ENCODE results near the gene CFB.
"Not testable (repeated sequence)": the region's sequence is repeated elsewhere in the genome, so short reads cannot be mapped to it uniquely, and the experiment has no call there.

Gene CFB

GRCh38 chr6:31901415-31901952, 44.4 kb upstream of the CFB start:
- Histone ChIP-seq H3K4me3 (ENCODE audit: insufficient read depth, low read depth, low read length) (peak overlapping the region; percentile 68), H3K27ac (ENCODE audit: insufficient read depth, low read depth, low read length, poor library complexity, severe bottlenecking) (no peak overlapping the region), H3K9me3 (ENCODE audit: control insufficient read depth, low read length) (no peaks in the 10 kb centered on the region), H3K27me3 (ENCODE audit: control insufficient read depth, insufficient read depth, low read length, poor library complexity, severe bottlenecking) (no peaks in the 10 kb centered on the region), H3K4me1 (ENCODE audit: control insufficient read depth, insufficient read depth, low read length) (peaks cover 16% of the 10 kb centered on the region), H3K36me3 (ENCODE audit: control insufficient read depth, insufficient read depth, low read length) (no peaks in the 10 kb centered on the region)
- WGBS, 2 experiments, result 2 to 3% methylated on average over 44 to 45 of the region's 45 CpGs

DNA sequence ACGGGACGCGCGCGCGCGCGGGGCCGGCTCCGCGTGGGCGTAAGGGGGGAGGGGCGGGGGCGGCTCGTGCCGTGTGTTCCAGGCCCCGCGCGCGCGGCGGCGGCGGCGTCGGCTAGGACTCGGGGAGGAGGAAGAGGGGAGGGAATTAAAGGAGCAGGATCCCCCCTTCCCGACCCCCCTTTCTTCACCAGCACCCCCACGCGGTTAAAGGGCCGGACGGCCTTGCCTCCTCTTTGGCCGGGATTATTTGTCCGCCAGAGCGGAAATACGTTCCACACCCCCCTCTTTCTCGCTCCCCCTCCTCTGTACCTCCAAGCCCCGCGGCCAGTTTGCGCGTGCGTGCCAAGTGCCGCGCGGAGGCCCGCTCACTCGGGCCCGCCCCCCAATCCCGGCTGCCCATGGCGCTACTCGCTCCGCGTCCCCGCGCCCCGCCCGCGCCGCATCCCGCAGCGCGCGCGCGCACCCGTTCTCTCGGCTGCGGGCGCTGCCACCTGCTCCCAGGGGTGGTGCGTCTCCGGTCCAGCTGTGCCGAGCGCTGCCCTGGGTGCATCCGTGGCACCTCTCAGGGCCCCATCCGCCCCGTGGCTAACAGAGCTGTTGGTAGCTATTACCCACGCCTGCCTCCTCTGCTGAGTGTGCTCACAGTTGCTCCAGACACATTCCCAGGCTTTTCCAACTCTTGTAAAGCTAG, 43.8 kb upstream of the CFB start, which contains the start of gene ZBTB12:
ZBTB12 (minus strand) TSS at position 134 of the 691 bp plus-strand sequence. CDS start 781 bp downstream, outside the sequence.
- 0% methylated on average over 76 to 77 of the region's 77 CpGs for WGBS, 2 experiments
- H3K36me3 ChIP-seq (ENCODE audit: control insufficient read depth, insufficient read depth, low read length), result no peaks in the 10 kb centered on the region
- H3K4me1 ChIP-seq (ENCODE audit: control insufficient read depth, insufficient read depth, low read length), result peaks cover 15% of the 10 kb centered on the region
- H3K4me3 ChIP-seq (ENCODE audit: insufficient read depth, low read depth, low read length), result peak within 1 kb of the TSS; percentile 68
- H3K27ac ChIP-seq (ENCODE audit: insufficient read depth, low read depth, low read length, poor library complexity, severe bottlenecking), result peak within 1 kb of the TSS; percentile 31
- H3K9me3 ChIP-seq (ENCODE audit: control insufficient read depth, low read length), result no peaks in the 10 kb centered on the region
- H3K27me3 ChIP-seq (ENCODE audit: control insufficient read depth, insufficient read depth, low read length, poor library complexity, severe bottlenecking), result no peaks in the 10 kb centered on the region

DNA sequence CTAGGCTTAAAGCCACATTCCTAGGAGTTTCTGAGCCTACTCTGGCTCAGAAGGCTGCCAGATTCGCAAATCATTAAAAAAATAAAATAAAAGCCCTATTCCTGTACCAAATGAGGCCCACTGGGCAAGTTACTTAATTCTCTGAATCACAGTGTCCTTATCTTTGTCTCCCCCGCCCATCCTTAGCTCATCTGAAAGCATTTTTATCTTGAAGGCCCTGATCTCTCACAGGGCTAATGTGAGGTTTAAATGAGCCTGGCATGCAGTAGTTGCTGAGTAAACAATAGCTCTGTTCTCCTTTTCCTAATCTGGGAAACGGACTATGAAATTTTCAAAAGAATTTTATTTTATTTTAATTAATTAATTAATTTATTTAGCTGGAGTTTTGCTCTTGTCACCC, 41.9 kb upstream of the CFB start:
- WGBS, 2 experiments, result 94 to 96% methylated on average over 2 of the region's 3 CpGs
- Histone ChIP-seq H3K4me1 (ENCODE audit: control insufficient read depth, insufficient read depth, low read length) (peaks cover 9% of the 10 kb centered on the region), H3K27me3 (ENCODE audit: control insufficient read depth, insufficient read depth, low read length, poor library complexity, severe bottlenecking) (no peaks in the 10 kb centered on the region), H3K9me3 (ENCODE audit: control insufficient read depth, low read length) (no peaks in the 10 kb centered on the region), H3K36me3 (ENCODE audit: control insufficient read depth, insufficient read depth, low read length) (no peaks in the 10 kb centered on the region), H3K27ac (ENCODE audit: insufficient read depth, low read depth, low read length, poor library complexity, severe bottlenecking) (no peak overlapping the region), H3K4me3 (ENCODE audit: insufficient read depth, low read depth, low read length) (no peak overlapping the region)

DNA sequence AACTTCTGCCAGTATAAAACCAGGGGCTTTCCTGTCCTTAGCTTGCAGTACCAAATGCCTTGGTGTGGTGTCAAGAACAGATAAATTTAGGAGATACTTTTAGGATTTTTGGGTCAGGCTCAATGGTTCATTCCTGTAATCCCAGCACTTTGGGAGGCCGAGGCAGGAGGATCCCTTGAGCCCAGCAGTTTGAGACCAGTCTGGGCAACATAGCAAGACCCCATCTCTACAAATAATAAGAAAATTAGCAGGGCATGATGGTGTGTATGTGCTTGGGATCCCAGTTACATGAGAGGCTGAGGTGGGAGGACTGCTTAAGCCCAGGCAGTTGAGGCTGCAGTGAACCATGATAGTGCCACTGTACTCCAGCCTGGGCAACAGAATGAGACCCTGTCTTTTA, 40.9 kb upstream of the CFB start:
- Histone ChIP-seq H3K4me1 (ENCODE audit: control insufficient read depth, insufficient read depth, low read length) (peaks cover 9% of the 10 kb centered on the region), H3K36me3 (ENCODE audit: control insufficient read depth, insufficient read depth, low read length) (no peaks in the 10 kb centered on the region), H3K4me3 (ENCODE audit: insufficient read depth, low read depth, low read length) (no peak overlapping the region), H3K27me3 (ENCODE audit: control insufficient read depth, insufficient read depth, low read length, poor library complexity, severe bottlenecking) (no peaks in the 10 kb centered on the region), H3K9me3 (ENCODE audit: control insufficient read depth, low read length) (no peaks in the 10 kb centered on the region), H3K27ac (ENCODE audit: insufficient read depth, low read depth, low read length, poor library complexity, severe bottlenecking) (no peak overlapping the region)
- 86 to 93% methylated on average over 1 of the region's 1 CpG for WGBS, 2 experiments

DNA sequence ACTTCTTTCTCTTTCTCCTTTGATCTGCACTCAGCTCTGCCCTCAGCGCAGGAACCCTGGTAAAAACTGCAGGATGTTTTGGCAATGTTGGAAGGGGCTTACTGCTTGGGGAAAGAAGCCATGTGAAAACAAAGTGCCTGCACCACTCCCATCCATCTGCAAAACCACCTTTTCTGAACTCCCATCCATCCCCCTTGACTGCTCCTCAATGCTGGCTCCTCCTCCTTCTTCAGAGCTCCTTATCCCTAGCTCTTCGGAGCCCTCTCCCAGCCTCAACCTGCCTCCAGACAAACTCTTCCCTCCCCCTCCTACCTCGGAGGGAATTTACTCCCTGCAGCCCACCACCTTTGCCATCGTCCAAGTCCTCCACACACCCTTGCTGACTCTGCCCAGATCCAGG, 39.8 kb upstream of the CFB start:
- no peaks in the 10 kb centered on the region for H3K9me3 ChIP-seq (ENCODE audit: control insufficient read depth, low read length)
- H3K4me3 ChIP-seq (ENCODE audit: insufficient read depth, low read depth, low read length), result no peak overlapping the region
- WGBS, 2 experiments, result 16 to 28% methylated on average over 4 of the region's 4 CpGs
- H3K4me1 ChIP-seq (ENCODE audit: control insufficient read depth, insufficient read depth, low read length), result peaks cover 1% of the 10 kb centered on the region
- H3K27me3 ChIP-seq (ENCODE audit: control insufficient read depth, insufficient read depth, low read length, poor library complexity, severe bottlenecking), result no peaks in the 10 kb centered on the region
- no peak overlapping the region for H3K27ac ChIP-seq (ENCODE audit: insufficient read depth, low read depth, low read length, poor library complexity, severe bottlenecking)
- H3K36me3 ChIP-seq (ENCODE audit: control insufficient read depth, insufficient read depth, low read length), result no peaks in the 10 kb centered on the region

DNA sequence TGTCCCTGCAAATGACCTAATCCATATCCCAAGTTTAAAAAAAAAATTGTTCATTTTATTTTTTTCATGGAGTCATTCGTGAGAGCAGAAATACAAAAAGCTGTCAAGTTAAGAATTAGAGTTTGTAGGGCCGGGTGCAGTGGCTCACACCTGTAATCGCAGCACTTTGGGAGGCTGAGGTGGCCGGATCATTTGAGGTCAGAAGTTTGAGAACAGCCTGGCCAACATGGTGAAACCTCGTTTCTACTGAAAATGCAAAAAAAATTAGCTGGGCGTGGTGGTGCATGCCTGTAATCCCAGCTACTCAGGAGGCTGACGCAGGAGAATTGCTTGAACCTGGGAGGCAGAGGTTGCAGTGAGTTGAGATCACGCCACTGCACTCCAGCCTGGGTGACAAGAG, 39.2 kb upstream of the CFB start:
- H3K36me3 ChIP-seq (ENCODE audit: control insufficient read depth, insufficient read depth, low read length); H3K4me3 ChIP-seq (ENCODE audit: insufficient read depth, low read depth, low read length); H3K9me3 ChIP-seq (ENCODE audit: control insufficient read depth, low read length); H3K27ac ChIP-seq (ENCODE audit: insufficient read depth, low read depth, low read length, poor library complexity, severe bottlenecking); H3K4me1 ChIP-seq (ENCODE audit: control insufficient read depth, insufficient read depth, low read length); H3K27me3 ChIP-seq (ENCODE audit: control insufficient read depth, insufficient read depth, low read length, poor library complexity, severe bottlenecking): not testable (repeated sequence)
- WGBS, 2 experiments, result 88 to 89% methylated on average over 7 to 8 of the region's 8 CpGs

DNA sequence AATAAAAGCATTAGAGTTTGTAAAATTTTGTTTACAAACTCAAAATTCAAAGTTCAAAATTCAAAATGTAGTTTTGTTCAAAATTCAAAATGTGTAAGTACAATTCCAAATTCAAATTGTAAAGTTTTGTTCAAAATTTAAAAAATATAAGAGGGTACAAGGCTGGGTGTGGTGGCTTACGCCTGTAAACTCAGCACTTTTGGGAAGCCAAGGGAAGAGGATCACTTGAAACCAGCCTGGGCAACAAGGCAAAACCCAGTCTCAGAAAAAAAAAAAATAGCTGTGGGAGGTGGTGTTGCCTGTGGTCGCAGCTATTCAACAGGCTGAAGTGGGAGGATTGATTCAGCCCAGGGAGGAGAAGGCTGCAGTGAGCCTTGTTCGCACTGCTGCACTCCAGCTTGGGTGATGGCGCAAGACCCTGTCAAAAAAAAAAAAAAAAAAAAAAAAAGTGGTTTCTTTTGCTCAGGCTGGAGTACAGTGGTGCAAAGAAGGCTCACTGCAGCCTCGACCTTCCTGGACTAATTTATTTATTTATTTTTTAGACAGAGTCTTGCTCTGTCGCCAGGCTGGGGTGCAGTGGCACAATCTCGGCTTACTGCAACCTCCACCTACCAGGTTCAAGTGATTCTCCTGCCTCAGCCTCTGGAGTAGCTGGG, 38.6 kb upstream of the CFB start:
- H3K36me3 ChIP-seq (ENCODE audit: control insufficient read depth, insufficient read depth, low read length), result no peaks in the 10 kb centered on the region
- H3K4me3 ChIP-seq (ENCODE audit: insufficient read depth, low read depth, low read length), result no peak overlapping the region
- no peaks in the 10 kb centered on the region for H3K9me3 ChIP-seq (ENCODE audit: control insufficient read depth, low read length)
- H3K4me1 ChIP-seq (ENCODE audit: control insufficient read depth, insufficient read depth, low read length), result no peaks in the 10 kb centered on the region
- H3K27me3 ChIP-seq (ENCODE audit: control insufficient read depth, insufficient read depth, low read length, poor library complexity, severe bottlenecking), result no peaks in the 10 kb centered on the region
- 79 to 82% methylated on average over 7 of the region's 7 CpGs for WGBS, 2 experiments
- H3K27ac ChIP-seq (ENCODE audit: insufficient read depth, low read depth, low read length, poor library complexity, severe bottlenecking), result no peak overlapping the region

DNA sequence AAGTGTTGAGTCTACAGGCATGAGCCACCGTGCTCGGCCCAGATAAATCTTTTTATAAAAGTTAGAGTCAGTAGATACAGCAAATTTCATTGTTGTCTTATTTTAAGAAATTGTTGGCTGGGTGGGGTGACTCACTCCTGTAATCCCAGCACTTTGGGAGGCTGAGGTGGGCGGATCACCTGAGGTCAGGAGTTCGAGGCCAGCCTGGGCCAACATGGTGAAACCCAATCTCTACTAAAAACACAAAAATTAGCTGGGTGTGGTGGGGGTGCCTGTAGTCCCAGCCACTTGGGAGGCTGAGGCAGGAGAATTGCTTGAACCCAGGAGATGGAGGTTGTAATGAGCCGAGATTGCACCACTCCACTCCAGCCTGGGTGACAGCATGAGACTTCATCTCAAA, 37.6 kb upstream of the CFB start:
- WGBS, 2 experiments, result 95 to 97% methylated on average over 4 to 5 of the region's 5 CpGs
- not testable (repeated sequence) for H3K4me3 ChIP-seq (ENCODE audit: insufficient read depth, low read depth, low read length); H3K27me3 ChIP-seq (ENCODE audit: control insufficient read depth, insufficient read depth, low read length, poor library complexity, severe bottlenecking); H3K4me1 ChIP-seq (ENCODE audit: control insufficient read depth, insufficient read depth, low read length); H3K9me3 ChIP-seq (ENCODE audit: control insufficient read depth, low read length); H3K27ac ChIP-seq (ENCODE audit: insufficient read depth, low read depth, low read length, poor library complexity, severe bottlenecking); H3K36me3 ChIP-seq (ENCODE audit: control insufficient read depth, insufficient read depth, low read length)

DNA sequence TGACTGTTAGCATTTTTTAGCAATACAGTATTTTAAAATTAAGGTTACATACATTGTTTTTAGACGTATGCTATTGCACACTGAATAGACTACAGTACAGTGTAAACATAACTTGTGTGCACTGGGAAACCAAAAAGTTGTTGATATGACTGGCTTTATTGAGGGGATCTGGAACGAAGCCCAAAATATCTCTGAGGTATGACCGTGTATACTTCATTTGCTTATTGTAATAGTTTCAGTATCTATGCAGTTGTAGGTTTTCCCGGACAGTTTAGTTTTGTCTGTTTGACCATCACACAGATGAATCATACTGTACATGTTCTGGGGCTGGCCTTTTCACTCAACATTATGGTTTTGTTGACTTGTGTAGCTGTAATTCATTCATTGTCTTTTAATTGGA, 37.1 kb upstream of the CFB start:
- H3K9me3 ChIP-seq (ENCODE audit: control insufficient read depth, low read length), result no peaks in the 10 kb centered on the region
- no peak overlapping the region for H3K27ac ChIP-seq (ENCODE audit: insufficient read depth, low read depth, low read length, poor library complexity, severe bottlenecking)
- no peaks in the 10 kb centered on the region for H3K4me1 ChIP-seq (ENCODE audit: control insufficient read depth, insufficient read depth, low read length)
- 92 to 93% methylated on average over 4 of the region's 4 CpGs for WGBS, 2 experiments
- H3K27me3 ChIP-seq (ENCODE audit: control insufficient read depth, insufficient read depth, low read length, poor library complexity, severe bottlenecking), result no peaks in the 10 kb centered on the region
- H3K4me3 ChIP-seq (ENCODE audit: insufficient read depth, low read depth, low read length), result no peak overlapping the region
- H3K36me3 ChIP-seq (ENCODE audit: control insufficient read depth, insufficient read depth, low read length), result no peaks in the 10 kb centered on the region

DNA sequence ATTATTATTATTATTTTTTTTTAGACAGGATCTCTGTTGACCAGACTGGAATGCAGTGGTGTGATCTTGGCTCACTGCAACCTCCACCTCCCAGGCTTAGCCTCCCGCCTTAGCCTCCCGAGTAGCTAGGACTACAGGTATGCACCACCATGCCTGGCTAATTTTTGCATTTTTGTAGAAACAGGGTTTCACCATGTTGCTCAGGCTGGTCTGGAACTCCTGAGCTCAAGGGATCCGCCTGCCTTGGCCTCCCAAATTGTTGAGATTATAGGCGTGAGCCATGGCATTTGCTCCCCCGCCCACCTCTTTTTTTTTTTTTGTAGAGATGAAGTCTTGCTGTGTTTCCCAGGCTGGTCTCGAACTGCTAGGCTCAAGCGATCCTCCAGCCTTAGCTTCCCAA, 36.6 kb upstream of the CFB start:
- H3K27me3 ChIP-seq (ENCODE audit: control insufficient read depth, insufficient read depth, low read length, poor library complexity, severe bottlenecking); H3K4me3 ChIP-seq (ENCODE audit: insufficient read depth, low read depth, low read length); H3K36me3 ChIP-seq (ENCODE audit: control insufficient read depth, insufficient read depth, low read length); H3K4me1 ChIP-seq (ENCODE audit: control insufficient read depth, insufficient read depth, low read length); H3K9me3 ChIP-seq (ENCODE audit: control insufficient read depth, low read length); H3K27ac ChIP-seq (ENCODE audit: insufficient read depth, low read depth, low read length, poor library complexity, severe bottlenecking): not testable (repeated sequence)
- WGBS, 2 experiments, result 78 to 87% methylated on average over 7 of the region's 7 CpGs

Measured in ectodermal cell (in vitro differentiated cells).